Activated CD4-positive, CD25-positive, alpha-beta regulatory T cell treated with anti-CD3 and anti-CD28 coated beads, Interleukin-2, amount 50 U/mL, for 16 hours (primary cell): ENCODE measurements around the gene SLC39A6.

Experiments
- DNase-seq: peaks from one replicate; pipeline ENCODE4 v3.0.0-alpha.2; 2020; ENCODE audit warnings: low read depth, low spot score

Gene SLC39A6

GRCh38 chr18:36064027-36064808 lies 64.9 kb downstream of the SLC39A6 start:
- DNase-seq = no peak

- no peak for DNase-seq
These were observed 70.5 kb downstream of the SLC39A6 start for GRCh38 chr18:36058674-36059073.
